OCI-LY3 (cell line): ENCODE data around the gene SAE1.

Source experiments
- H2AFZ ChIP-seq: fragments of 200-600, 300-600 bp; shearing (Covaris generic); 2 replicates; pipeline ENCODE4 v1.6.0; 2014; ENCODE audit warnings: antibody characterized with exemption, low read depth, low read length
- H3K27ac ChIP-seq: fragments of 200-600, 300-600 bp; sonication (generic); 2 replicates; pipeline ENCODE4 v1.5.1; 2014; ENCODE audit warnings: mild to moderate bottlenecking, low read length, moderate library complexity, mixed read lengths
- H3K27me3 ChIP-seq: fragments of 200-600, 300-600 bp; sonication (generic); 2 replicates; pipeline ENCODE4 v1.6.1; 2014; ENCODE audit warnings: low read depth, low read length, mixed read lengths
- H3K36me3 ChIP-seq: fragments of 200-600, 300-600 bp; sonication (generic); replicated peaks from 2 replicates; pipeline ENCODE3; 2014; ENCODE audit warnings: low read depth, low read length, mixed read lengths
- H3K4me1 ChIP-seq: fragments of 300-600, 200-600 bp; sonication (generic); 2 replicates; pipeline ENCODE4 v1.6.1; 2014; ENCODE audit warnings: low read length, mixed read lengths
- H3K4me2 ChIP-seq: fragments of 200-600, 300-600 bp; sonication (generic); 2 replicates; pipeline ENCODE4 v1.6.1; 2014; ENCODE audit warnings: low read length, mixed read lengths
- H3K4me3 ChIP-seq: fragments of 300-600, 200-600 bp; sonication (generic); 2 replicates; pipeline ENCODE4 v1.5.1; 2014; ENCODE audit warnings: antibody characterized with exemption, mild to moderate bottlenecking, low read length, moderate library complexity
- H3K79me2 ChIP-seq: fragments of 300-600, 200-600 bp; shearing (Covaris generic); 2 replicates; pipeline ENCODE4 v1.6.1; 2014; ENCODE audit warnings: mild to moderate bottlenecking, low read length, mixed read lengths
- H3K9ac ChIP-seq: fragments of 300-600, 200-600 bp; shearing (Covaris generic); 2 replicates; pipeline ENCODE4 v1.6.0; 2014; ENCODE audit warnings: mild to moderate bottlenecking, low read length, moderate library complexity
- H3K9me3 ChIP-seq: fragments of 200-600, 300-600 bp; shearing (Covaris generic); 2 replicates; pipeline ENCODE4 v1.6.1; 2014; ENCODE audit warnings: low read length, mixed read lengths; ENCODE audit not compliant: insufficient read depth
- H4K20me1 ChIP-seq: fragments of 200-600, 300-600 bp; sonication (generic); 2 replicates; pipeline ENCODE4 v1.6.1; 2016; ENCODE audit warnings: low read length, mixed read lengths; ENCODE audit not compliant: insufficient read depth
- EZH2phosphoT487 ChIP-seq: fragments of 200-600 bp; shearing (Covaris generic); IDR thresholded peaks from 2 replicates; pipeline ENCODE4 v1.6.1; 2018; ENCODE audit warnings: antibody characterized with exemption, mixed run types, low read depth
- TF ChIP-seq, protein P1 (sequence below): fragments of 200-600, 300-600 bp; sonication (generic); IDR thresholded peaks from 2 replicates; pipeline ENCODE4 v1.5.1; 2014; ENCODE audit warnings: antibody characterized with exemption, low read length, low read depth

The SAE1 gene

DNA sequence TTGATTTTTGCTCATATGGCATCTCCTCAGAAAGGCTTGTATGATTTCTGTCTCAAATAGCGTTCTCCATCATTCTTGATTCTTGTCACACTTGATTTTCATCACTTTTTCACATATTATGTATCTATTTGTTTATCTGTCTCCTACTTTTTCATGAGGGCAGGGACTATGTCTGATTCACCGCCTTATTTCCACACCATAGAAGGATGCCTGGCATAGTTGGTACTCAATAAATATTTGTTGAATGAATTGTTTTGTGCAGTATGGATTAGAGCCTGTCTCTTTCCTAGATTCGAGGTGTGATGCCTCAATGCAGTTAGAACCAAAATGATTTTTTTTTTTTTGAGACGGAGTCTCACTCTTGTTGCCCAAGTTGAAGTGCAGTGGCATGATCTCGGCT lies 12.1 kb downstream of the SAE1 start:
- H4K20me1 ChIP-seq: peaks cover 51% of the 10 kb centered on the region
- H3K36me3 ChIP-seq: peaks cover 55% of the 10 kb centered on the region
- H3K79me2 ChIP-seq: peaks cover 94% of the 10 kb centered on the region
- H3K27ac ChIP-seq: no peak overlapping the region
- no peaks in the 10 kb centered on the region for H3K27me3 ChIP-seq
- no peaks in the 10 kb centered on the region for H3K9me3 ChIP-seq
- H3K4me2 ChIP-seq: no peak overlapping the region
- H2AFZ ChIP-seq: no peak overlapping the region
- H3K4me1 ChIP-seq: peaks cover 5% of the 10 kb centered on the region
- no peak overlapping the region for H3K4me3 ChIP-seq
- no peak overlapping the region for H3K9ac ChIP-seq
- no peak for TF ChIP-seq EZH2phosphoT487
- TF ChIP-seq, protein P1, sequence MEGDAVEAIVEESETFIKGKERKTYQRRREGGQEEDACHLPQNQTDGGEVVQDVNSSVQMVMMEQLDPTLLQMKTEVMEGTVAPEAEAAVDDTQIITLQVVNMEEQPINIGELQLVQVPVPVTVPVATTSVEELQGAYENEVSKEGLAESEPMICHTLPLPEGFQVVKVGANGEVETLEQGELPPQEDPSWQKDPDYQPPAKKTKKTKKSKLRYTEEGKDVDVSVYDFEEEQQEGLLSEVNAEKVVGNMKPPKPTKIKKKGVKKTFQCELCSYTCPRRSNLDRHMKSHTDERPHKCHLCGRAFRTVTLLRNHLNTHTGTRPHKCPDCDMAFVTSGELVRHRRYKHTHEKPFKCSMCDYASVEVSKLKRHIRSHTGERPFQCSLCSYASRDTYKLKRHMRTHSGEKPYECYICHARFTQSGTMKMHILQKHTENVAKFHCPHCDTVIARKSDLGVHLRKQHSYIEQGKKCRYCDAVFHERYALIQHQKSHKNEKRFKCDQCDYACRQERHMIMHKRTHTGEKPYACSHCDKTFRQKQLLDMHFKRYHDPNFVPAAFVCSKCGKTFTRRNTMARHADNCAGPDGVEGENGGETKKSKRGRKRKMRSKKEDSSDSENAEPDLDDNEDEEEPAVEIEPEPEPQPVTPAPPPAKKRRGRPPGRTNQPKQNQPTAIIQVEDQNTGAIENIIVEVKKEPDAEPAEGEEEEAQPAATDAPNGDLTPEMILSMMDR: no peak

DNA sequence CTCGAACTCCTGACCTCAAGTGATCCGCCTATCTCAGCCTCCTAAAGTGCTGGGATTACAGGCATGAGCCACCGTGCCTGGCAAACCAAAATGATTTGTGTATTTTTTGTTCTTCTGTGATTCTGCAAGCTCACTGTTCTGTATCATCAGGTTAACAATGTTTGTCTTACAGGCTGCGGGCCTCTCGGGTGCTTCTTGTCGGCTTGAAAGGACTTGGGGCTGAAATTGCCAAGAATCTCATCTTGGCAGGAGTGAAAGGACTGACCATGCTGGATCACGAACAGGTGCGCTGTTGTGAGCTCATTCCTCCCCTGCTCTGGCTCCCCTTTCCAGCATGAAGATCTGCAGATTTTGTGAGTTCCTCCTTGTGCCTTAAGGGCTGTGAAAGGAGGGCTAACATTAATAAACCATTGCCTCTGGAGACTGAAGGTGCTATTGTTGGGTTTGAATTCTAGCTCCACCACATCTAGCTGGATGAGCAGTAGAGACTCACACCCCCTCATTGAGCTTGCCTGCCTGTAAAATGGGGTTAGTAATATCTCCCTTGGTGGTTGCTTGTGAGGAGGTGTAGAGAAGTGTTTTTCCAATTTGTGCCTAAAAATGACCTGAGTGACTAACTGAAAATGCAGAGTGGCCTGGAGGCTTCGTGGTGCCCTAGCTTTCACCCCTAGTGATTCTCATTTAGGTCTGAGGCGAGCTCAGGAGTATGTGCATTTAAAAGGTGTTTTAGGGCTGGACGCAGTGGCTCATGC lies 12.9 kb downstream of the SAE1 start:
- H3K4me2 ChIP-seq: no peak overlapping the region

DNA sequence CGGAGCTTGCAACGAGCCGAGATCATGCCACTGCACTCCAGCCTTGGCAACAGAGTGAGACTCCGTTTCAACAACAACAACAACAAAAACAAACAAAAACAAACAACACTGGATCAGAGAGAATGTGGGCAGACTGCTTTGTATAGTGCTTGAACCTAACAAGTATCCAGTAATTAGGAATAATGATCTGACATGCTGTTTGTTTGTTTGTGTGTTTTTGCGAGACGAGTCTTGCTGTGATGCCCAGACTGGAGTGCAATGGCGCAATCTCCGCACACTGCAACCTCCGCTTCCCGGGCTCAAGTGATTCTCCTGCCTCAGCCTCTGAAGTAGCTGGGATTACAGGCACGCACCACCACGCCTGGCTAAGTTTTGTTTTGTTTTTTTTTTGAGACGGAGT lies 14.0 kb downstream of the SAE1 start:
- TF ChIP-seq, protein P1: no peak
- TF ChIP-seq EZH2phosphoT487: no peak
- Histone ChIP-seq H3K4me3 (no peak overlapping the region), H3K4me1 (peaks cover 5% of the 10 kb centered on the region), H3K36me3 (peaks cover 50% of the 10 kb centered on the region), H3K9me3 (no peaks in the 10 kb centered on the region), H3K4me2 (no peak overlapping the region), H3K27ac (no peak overlapping the region), H2AFZ (no peak overlapping the region), H3K79me2 (peaks cover 91% of the 10 kb centered on the region), H3K27me3 (no peaks in the 10 kb centered on the region), H4K20me1 (peaks cover 43% of the 10 kb centered on the region), H3K9ac (no peak overlapping the region)

More for the DNA sequence above, 12.9 kb downstream of the SAE1 start:
- no peaks in the 10 kb centered on the region for H3K9me3 ChIP-seq
- peaks cover 57% of the 10 kb centered on the region for H3K36me3 ChIP-seq
- H4K20me1 ChIP-seq: peaks cover 50% of the 10 kb centered on the region
- H3K4me1 ChIP-seq: peaks cover 5% of the 10 kb centered on the region
- H2AFZ ChIP-seq: no peak overlapping the region
- TF ChIP-seq, protein P1: no peak
- TF ChIP-seq EZH2phosphoT487: no peak
- H3K27ac ChIP-seq: no peak overlapping the region
- H3K9ac ChIP-seq: no peak overlapping the region
- H3K27me3 ChIP-seq: no peaks in the 10 kb centered on the region
- peaks cover 94% of the 10 kb centered on the region for H3K79me2 ChIP-seq
- H3K4me3 ChIP-seq: no peak overlapping the region

DNA sequence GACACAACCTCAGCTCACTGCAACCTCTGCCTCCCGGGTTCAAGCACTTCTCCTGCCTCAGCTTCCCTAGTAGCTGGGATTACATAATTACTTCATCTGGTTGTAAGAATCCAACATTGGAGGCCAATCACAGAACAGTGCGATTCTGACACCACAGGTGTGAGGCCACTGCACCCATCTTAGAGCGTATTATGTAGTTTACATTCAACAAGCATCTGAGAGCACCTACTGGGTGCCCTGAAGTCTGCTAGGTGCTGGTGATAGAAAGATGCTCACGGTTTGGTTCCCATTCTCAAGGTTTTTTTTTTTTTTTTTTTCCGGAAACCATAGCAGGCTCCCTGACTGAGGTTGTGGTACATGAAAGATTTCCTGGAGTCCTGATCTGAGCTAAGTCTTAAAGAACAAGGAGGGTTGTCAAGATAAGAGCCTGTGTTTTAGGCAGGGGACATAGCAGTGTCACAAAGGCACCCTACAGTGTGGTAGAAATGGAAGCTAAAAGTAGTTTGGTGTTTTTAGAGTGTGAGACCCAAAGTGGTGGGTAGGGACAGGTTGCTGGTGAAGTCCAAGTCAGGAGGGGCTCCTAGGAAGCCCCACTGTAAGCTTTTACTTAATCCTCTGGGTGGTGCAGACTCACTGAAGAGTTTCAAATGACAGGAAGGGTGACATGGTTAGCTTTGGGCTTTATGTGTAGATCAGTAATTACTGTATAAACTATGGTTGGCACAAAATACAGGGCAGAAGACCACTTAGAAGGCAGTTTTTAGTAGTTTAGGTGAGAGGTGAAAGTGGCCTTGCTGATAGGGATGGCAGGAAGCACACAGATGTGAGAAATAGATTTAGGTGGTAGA lies 15.2 kb downstream of the SAE1 start:
- Histone ChIP-seq H4K20me1 (peaks cover 38% of the 10 kb centered on the region), H3K79me2 (peaks cover 87% of the 10 kb centered on the region)

More for the DNA sequence above, 15.2 kb downstream of the SAE1 start:
- Histone ChIP-seq H3K4me1 (peaks cover 5% of the 10 kb centered on the region), H2AFZ (no peak overlapping the region), H3K27ac (no peak overlapping the region), H3K36me3 (peaks cover 53% of the 10 kb centered on the region), H3K9ac (no peak overlapping the region), H3K4me2 (no peak overlapping the region), H3K4me3 (no peak overlapping the region), H3K27me3 (no peaks in the 10 kb centered on the region), H3K9me3 (no peaks in the 10 kb centered on the region)
- TF ChIP-seq EZH2phosphoT487: no peak
- TF ChIP-seq, protein P1: no peak
